ENCODE results near the gene SV2B.
"Not testable (repeated sequence)": the region's sequence is repeated elsewhere in the genome, so short reads cannot be mapped to it uniquely, and the experiment has no call there.

SV2B gene

GRCh38 chr15:91073768-91074167 lies 26.3 kb upstream of the SV2B start:
- H3K79me2 ChIP-seq (ENCODE audit: insufficient read depth, low read length): no peaks in the 10 kb centered on the region
- H3K9me2 ChIP-seq (replicated peaks; ENCODE audit: insufficient read depth, low read length): no peaks in the 10 kb centered on the region
- H4K20me1 ChIP-seq (ENCODE audit: low read depth, low read length): no peaks in the 10 kb centered on the region
- no peak overlapping the region for H2AFZ ChIP-seq (ENCODE audit: low read depth, low read length, severe bottlenecking)
- H3F3A ChIP-seq (ENCODE audit: insufficient read depth): no peaks in the 10 kb centered on the region
- H3K27me3 ChIP-seq (ENCODE audit: low read length): no peaks in the 10 kb centered on the region
- no peak overlapping the region for H3K9ac ChIP-seq (ENCODE audit: low read length)
- H3K4me3 ChIP-seq (ENCODE audit: insufficient read depth, low read length, poor library complexity, severe bottlenecking): no peak overlapping the region
- H3K4me2 ChIP-seq (ENCODE audit: low read depth, low read length, poor library complexity, severe bottlenecking): no peak overlapping the region
- no peaks in the 10 kb centered on the region for H3K36me3 ChIP-seq (ENCODE audit: low read length)
- H3K27ac ChIP-seq (ENCODE audit: low read depth, low read length): no peak overlapping the region
- TF ChIP-seq EZH2phosphoT487 (conservative IDR thresholded peaks at IDR 0.05; ENCODE audit: low read length) (no peak), CTCF (IDR thresholded peaks at IDR 0.05; ENCODE audit: insufficient read depth, low read length, poor library complexity, severe bottlenecking) (no peak)
- H3K9me3 ChIP-seq (ENCODE audit: insufficient read depth, low read length): no peaks in the 10 kb centered on the region

- Histone ChIP-seq H3K9ac (ENCODE audit: low read length) (no peak overlapping the region), H3K27ac (ENCODE audit: low read depth, low read length) (no peak overlapping the region), H3K4me2 (ENCODE audit: low read depth, low read length, poor library complexity, severe bottlenecking) (no peak overlapping the region), H3K36me3 (ENCODE audit: low read length) (no peaks in the 10 kb centered on the region; the same call in 1 of the 2 replicates), H3K4me3 (ENCODE audit: insufficient read depth, low read length, poor library complexity, severe bottlenecking) (no peak overlapping the region), H3F3A (ENCODE audit: insufficient read depth) (no peaks in the 10 kb centered on the region), H3K9me2 (replicated peaks; ENCODE audit: insufficient read depth, low read length) (no peaks in the 10 kb centered on the region), H3K79me2 (ENCODE audit: insufficient read depth, low read length) (no peaks in the 10 kb centered on the region), H4K20me1 (ENCODE audit: low read depth, low read length) (no peaks in the 10 kb centered on the region), H3K27me3 (ENCODE audit: low read length) (no peaks in the 10 kb centered on the region), H2AFZ (ENCODE audit: low read depth, low read length, severe bottlenecking) (no peak overlapping the region), H3K9me3 (ENCODE audit: insufficient read depth, low read length) (no peaks in the 10 kb centered on the region)
- TF ChIP-seq EZH2phosphoT487 (conservative IDR thresholded peaks at IDR 0.05; ENCODE audit: low read length): no peak
- no peak for TF ChIP-seq CTCF (IDR thresholded peaks at IDR 0.05; ENCODE audit: insufficient read depth, low read length, poor library complexity, severe bottlenecking)
Measured at GRCh38 chr15:91075739-91076138, 24.3 kb upstream of the SV2B start.

DNA sequence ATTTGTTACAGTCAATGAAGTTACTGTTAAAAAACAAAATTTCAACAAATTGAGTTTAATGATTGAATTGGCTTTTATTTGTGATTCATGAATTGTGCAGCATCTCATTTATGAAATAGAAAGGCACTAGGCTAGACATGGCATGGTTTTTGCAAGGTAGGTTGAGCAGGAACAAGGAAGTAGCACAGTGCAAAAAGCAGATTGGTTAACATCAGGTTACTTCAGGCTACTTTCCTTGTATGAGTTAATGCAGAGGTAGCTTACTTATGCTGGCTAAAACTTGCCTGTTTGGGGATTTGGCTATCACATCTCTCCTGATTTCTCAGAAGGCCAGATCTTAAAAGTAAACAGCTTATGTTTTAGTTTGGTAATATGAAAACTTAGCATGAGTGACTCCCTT lies 23.0 kb upstream of the SV2B start:
- Histone ChIP-seq H4K20me1 (ENCODE audit: low read depth, low read length) (no peaks in the 10 kb centered on the region), H3K4me3 (ENCODE audit: insufficient read depth, low read length, poor library complexity, severe bottlenecking) (no peak overlapping the region), H3K36me3 (ENCODE audit: low read length) (no peaks in the 10 kb centered on the region; the same call in 1 of the 2 replicates), H3K9me3 (ENCODE audit: insufficient read depth, low read length) (no peaks in the 10 kb centered on the region), H3K27me3 (ENCODE audit: low read length) (no peaks in the 10 kb centered on the region), H3K9me2 (replicated peaks; ENCODE audit: insufficient read depth, low read length) (no peaks in the 10 kb centered on the region), H3F3A (ENCODE audit: insufficient read depth) (no peaks in the 10 kb centered on the region), H3K27ac (ENCODE audit: low read depth, low read length) (no peak overlapping the region), H3K9ac (ENCODE audit: low read length) (no peak overlapping the region), H3K4me2 (ENCODE audit: low read depth, low read length, poor library complexity, severe bottlenecking) (no peak overlapping the region), H2AFZ (ENCODE audit: low read depth, low read length, severe bottlenecking) (no peak overlapping the region), H3K79me2 (ENCODE audit: insufficient read depth, low read length) (no peaks in the 10 kb centered on the region)
- TF ChIP-seq EZH2phosphoT487 (conservative IDR thresholded peaks at IDR 0.05; ENCODE audit: low read length) (no peak), CTCF (IDR thresholded peaks at IDR 0.05; ENCODE audit: insufficient read depth, low read length, poor library complexity, severe bottlenecking) (no peak)

GRCh38 chr15:91093866-91094265 lies 6.2 kb upstream of the SV2B start:
- H2AFZ ChIP-seq (ENCODE audit: low read depth, low read length, severe bottlenecking); H3K27ac ChIP-seq (ENCODE audit: low read depth, low read length); H3K9me3 ChIP-seq (ENCODE audit: insufficient read depth, low read length); H3K9ac ChIP-seq (ENCODE audit: low read length); H3K4me2 ChIP-seq (ENCODE audit: low read depth, low read length, poor library complexity, severe bottlenecking); H3K9me2 ChIP-seq (replicated peaks; ENCODE audit: insufficient read depth, low read length); H3K27me3 ChIP-seq (ENCODE audit: low read length); H3K79me2 ChIP-seq (ENCODE audit: insufficient read depth, low read length); H3K36me3 ChIP-seq (ENCODE audit: low read length); H3F3A ChIP-seq (ENCODE audit: insufficient read depth); H3K4me3 ChIP-seq (ENCODE audit: insufficient read depth, low read length, poor library complexity, severe bottlenecking); H4K20me1 ChIP-seq (ENCODE audit: low read depth, low read length): not testable (repeated sequence)

Measured in SU-DHL-6 (cell line).